ENCODE measurements around the gene FAM76A. TPM values are rescaled to one million over a fixed set of nuclear protein-coding genes. Genes with fewer than 3 reads are reported as not detected.
A peak's percentile ranks its signal among the peaks of the same experiment; 100 is the strongest.
"Not testable (repeated sequence)": the region's sequence is repeated elsewhere in the genome, so short reads cannot be mapped to it uniquely, and the experiment has no call there.

The FAM76A gene
- total RNA-seq: 10 to 100 TPM in 5 of 8 experiments, 1 to 10 TPM in 3; 4.4 to 13.0 (median 11.2) TPM

DNA sequence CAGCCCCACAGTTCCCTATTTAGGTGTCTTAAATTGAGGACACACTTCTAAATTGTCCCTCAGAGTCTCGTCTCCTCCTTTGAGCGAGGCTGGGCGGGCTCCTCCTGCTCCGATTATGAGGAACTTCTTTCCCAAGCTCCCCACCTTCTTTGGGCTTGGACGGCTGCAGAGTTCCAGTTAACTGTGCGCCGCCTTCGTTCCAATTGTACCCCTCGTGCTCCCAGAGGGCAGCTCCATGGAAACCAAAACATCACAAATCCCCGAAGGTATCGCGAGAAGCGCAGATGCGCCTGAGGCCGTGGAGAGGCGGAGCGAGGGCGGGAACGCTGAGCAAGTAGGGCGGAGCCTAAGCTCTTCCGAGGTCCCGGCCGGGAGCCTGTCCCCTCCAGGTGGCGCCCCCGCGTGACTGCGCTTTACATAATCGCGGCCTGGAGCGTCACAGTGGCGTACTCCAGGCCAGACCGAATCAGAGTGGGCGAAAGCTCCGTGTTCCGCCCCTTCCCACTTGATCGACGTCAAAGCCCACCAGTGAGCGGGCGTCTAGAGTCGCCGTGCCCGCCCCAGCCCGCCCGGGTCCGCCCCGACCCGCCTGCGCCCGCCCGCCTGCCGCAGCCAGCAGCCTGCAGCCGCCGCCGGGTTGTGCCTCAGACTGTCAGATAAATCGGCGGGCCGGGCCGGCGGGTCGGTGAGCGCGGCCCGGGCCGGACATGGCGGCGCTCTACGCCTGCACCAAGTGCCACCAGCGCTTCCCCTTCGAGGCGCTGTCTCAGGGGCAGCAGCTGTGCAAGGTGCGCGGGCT, at the start of gene FAM76A:
Gene FAM76A, plus strand, starts transcription at position 588 of the 799 bp plus-strand sequence. Its CDS starts 120 bp downstream, at position 708.
- in situ Hi-C loops (cut with MboI; ENCODE audit: low pct_unique_long_range_greater_than_20kb in 2 of 9, low sequenced_read_pairs in 9 of 9, unreplicated experiment in 9 of 9): no loop called here
- ATAC-seq (replicated peaks in 6 of 8): peak; percentile 87 to 95 (median 94)
- 0 to 5% (median 0%) methylated on average over 4 to 36 of the region's 72 CpGs; no CpG with 5 or more reads in 5 of the 10 experiments for WGBS, 10 experiments
- Histone ChIP-seq H3K4me3 (peak within 1 kb of the TSS; percentile 53 to 85 (median 73)), H3K27ac (peak within 1 kb of the TSS; percentile 63 to 86), H3K4me1 (replicated peaks in 1 of 2) (peaks cover 4 to 13% of the 10 kb centered on the region in 2 donors)

DNA sequence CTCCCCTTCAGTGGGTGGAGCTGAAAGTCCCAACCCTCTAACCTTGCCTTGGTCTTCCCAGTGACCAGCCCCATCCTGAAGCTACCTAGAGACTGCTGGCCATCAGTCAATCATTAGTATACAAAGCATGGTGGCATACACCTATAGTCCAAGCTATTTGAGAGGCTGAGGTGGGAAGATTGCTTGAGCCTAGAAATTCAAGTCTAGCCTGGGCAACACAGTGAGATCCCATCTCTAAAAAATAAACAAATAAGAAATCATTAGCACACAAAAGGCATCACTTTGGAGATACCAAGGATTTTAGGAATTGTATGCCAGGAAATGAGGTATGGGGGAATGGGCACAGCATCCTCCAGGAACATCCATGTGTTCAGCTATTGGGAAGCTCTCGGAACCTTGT, 49.4 kb upstream of the FAM76A start:
- Histone ChIP-seq H3K4me1 (replicated peaks in 1 of 2) (no peaks in the 10 kb centered on the region), H3K4me3 (no peak overlapping the region), H3K27ac (no peak overlapping the region)
- 83 to 100% (median 93%) methylated on average over 1 of the region's 1 CpG; no CpG with 5 or more reads in 6 of the 10 experiments for WGBS, 10 experiments
- ATAC-seq (replicated peaks in 6 of 8): no peak
- in situ Hi-C loops (cut with MboI; ENCODE audit: low pct_unique_long_range_greater_than_20kb in 2 of 9, low sequenced_read_pairs in 9 of 9, unreplicated experiment in 9 of 9): no loop called here

DNA sequence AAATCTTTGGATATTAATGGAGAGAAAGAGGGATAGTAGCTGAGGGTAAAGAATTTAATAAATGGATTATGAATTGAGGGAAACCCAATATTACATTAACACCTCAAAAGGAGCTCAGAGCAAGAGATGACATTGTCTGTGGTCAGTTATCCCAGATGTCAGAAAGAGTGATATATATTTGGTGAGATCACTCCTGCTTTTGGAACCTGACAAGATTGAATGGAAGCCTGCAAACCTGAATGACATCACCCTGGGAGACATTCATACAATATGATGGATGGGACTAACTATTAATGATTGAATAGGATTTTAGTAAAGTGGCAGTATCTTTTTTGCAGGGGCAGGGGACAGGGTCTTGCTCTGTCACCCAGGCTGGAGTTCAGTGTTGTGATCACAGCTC, 47.0 kb upstream of the FAM76A start:
- Histone ChIP-seq H3K4me1 (replicated peaks in 1 of 2) (no peaks in the 10 kb centered on the region), H3K27ac (no peak overlapping the region), H3K4me3 (no peak overlapping the region)
- peak in 1 of 8 experiments; percentile 54 for ATAC-seq (replicated peaks in 6 of 8)
- in situ Hi-C loops (cut with MboI; ENCODE audit: low pct_unique_long_range_greater_than_20kb in 2 of 9, low sequenced_read_pairs in 9 of 9, unreplicated experiment in 9 of 9): no loop called here

- WGBS, 10 experiments: 80 to 100% (median 100%) methylated on average over 1 to 2 of the region's 2 CpGs; no CpG with 5 or more reads in 5 of the 10 experiments
Measured at GRCh38 chr1:27680225-27680791, 45.5 kb upstream of the FAM76A start.

GRCh38 chr1:27681580-27681979, 44.2 kb upstream of the FAM76A start:
- ATAC-seq (replicated peaks in 6 of 8); H3K27ac ChIP-seq; in situ Hi-C loops (cut with MboI; ENCODE audit: low pct_unique_long_range_greater_than_20kb in 2 of 9, low sequenced_read_pairs in 9 of 9, unreplicated experiment in 9 of 9); H3K4me1 ChIP-seq (replicated peaks in 1 of 2); H3K4me3 ChIP-seq: not testable (repeated sequence)
- 76 to 100% (median 97%) methylated on average over 1 to 4 of the region's 4 CpGs; no CpG with 5 or more reads in 1 of the 10 experiments for WGBS, 10 experiments

More at GRCh38 chr1:27680225-27680791, 45.5 kb upstream of the FAM76A start:
- H3K4me3 ChIP-seq; H3K4me1 ChIP-seq (replicated peaks in 1 of 2); ATAC-seq (replicated peaks in 6 of 8); H3K27ac ChIP-seq; in situ Hi-C loops (cut with MboI; ENCODE audit: low pct_unique_long_range_greater_than_20kb in 2 of 9, low sequenced_read_pairs in 9 of 9, unreplicated experiment in 9 of 9): not testable (repeated sequence)

- WGBS, 10 experiments: 57 to 100% (median 80%) methylated on average over 1 to 5 of the region's 5 CpGs; no CpG with 5 or more reads in 1 of the 10 experiments
- Histone ChIP-seq H3K27ac (no peak overlapping the region), H3K4me3 (no peak overlapping the region), H3K4me1 (replicated peaks in 1 of 2) (no peaks in the 10 kb centered on the region)
- in situ Hi-C loops (cut with MboI; ENCODE audit: low pct_unique_long_range_greater_than_20kb in 2 of 9, low sequenced_read_pairs in 9 of 9, unreplicated experiment in 9 of 9): no loop called here
- ATAC-seq (replicated peaks in 6 of 8): no peak
Measured at GRCh38 chr1:27682351-27682944, 43.3 kb upstream of the FAM76A start.

GRCh38 chr1:27684176-27684575, 41.6 kb upstream of the FAM76A start:
- in situ Hi-C loops (cut with MboI; ENCODE audit: low pct_unique_long_range_greater_than_20kb in 2 of 9, low sequenced_read_pairs in 9 of 9, unreplicated experiment in 9 of 9): no loop called here
- H3K4me3 ChIP-seq: no peak overlapping the region
- 0 to 100% (median 93%) methylated on average over 1 to 2 of the region's 2 CpGs; no CpG with 5 or more reads in 2 of the 10 experiments for WGBS, 10 experiments
- H3K4me1 ChIP-seq (replicated peaks in 1 of 2): no peaks in the 10 kb centered on the region
- no peak overlapping the region for H3K27ac ChIP-seq
- no peak for ATAC-seq (replicated peaks in 6 of 8)

DNA sequence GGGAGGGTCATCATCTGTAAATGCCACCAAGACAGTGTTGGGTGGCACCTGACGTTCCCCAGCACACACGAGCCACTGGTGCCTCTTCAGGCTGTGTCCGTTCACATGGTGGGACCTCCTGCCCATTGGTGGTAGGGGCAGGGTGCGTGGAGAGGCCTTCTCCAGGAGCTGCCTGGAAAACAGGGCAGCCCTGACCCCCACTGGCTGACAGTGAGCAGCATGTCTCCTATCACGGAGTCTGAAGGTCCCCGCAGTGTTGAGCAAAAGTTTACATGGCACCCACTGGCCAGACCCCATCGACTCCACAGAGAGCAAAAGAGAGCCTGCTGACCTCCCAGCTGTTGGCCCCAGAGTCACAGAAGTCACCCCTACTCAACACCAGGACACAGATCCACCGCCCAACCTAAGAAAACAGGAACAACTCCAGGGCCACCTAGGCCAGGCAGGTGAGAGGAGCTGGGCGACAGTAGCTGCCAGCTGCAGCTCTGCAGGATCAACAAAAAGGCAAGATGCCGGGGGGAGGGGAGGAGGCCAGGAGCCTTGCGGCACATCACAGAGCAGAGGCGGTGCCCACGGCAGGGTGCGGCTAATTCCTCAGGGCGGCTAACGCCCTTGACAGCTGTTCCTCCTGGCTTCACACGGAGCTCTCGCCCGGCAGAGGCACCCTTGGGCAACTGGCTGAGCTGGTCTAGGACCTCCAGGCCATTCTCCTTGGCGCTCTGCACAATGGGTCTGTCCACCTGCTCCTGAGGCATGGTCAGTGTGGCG, 39.4 kb upstream of the FAM76A start:
- WGBS, 10 experiments: 20 to 83% (median 68%) methylated on average over 1 to 11 of the region's 21 CpGs; no CpG with 5 or more reads in 4 of the 10 experiments
- Histone ChIP-seq H3K27ac (no peak overlapping the region), H3K4me3 (no peak overlapping the region), H3K4me1 (replicated peaks in 1 of 2) (no peaks in the 10 kb centered on the region)
- in situ Hi-C loops (cut with MboI; ENCODE audit: low pct_unique_long_range_greater_than_20kb in 2 of 9, low sequenced_read_pairs in 9 of 9, unreplicated experiment in 9 of 9): no loop called here
- ATAC-seq (replicated peaks in 6 of 8): peak in 4 of 8 experiments; percentile 14 to 90 (median 39)

- Histone ChIP-seq H3K4me3 (no peak overlapping the region), H3K27ac (no peak overlapping the region), H3K4me1 (replicated peaks in 1 of 2) (no peaks in the 10 kb centered on the region)
- in situ Hi-C loops (cut with MboI; ENCODE audit: low pct_unique_long_range_greater_than_20kb in 2 of 9, low sequenced_read_pairs in 9 of 9, unreplicated experiment in 9 of 9): no loop called here
- ATAC-seq (replicated peaks in 6 of 8): no peak
- 75 to 100% (median 94%) methylated on average over 1 to 4 of the region's 5 CpGs; no CpG with 5 or more reads in 4 of the 10 experiments for WGBS, 10 experiments
Measured at GRCh38 chr1:27687906-27688305, 37.9 kb upstream of the FAM76A start.

- no peaks in the 10 kb centered on the region for H3K4me1 ChIP-seq (replicated peaks in 1 of 2)
- in situ Hi-C loops (cut with MboI; ENCODE audit: low pct_unique_long_range_greater_than_20kb in 2 of 9, low sequenced_read_pairs in 9 of 9, unreplicated experiment in 9 of 9): no loop called here
- no peak overlapping the region for H3K4me3 ChIP-seq
- 13 to 97% (median 66%) methylated on average over 1 to 4 of the region's 4 CpGs for WGBS, 10 experiments
- H3K27ac ChIP-seq: no peak overlapping the region
- peak in 3 of 8 experiments; percentile 50 to 79 (median 79) for ATAC-seq (replicated peaks in 6 of 8)
Measured at GRCh38 chr1:27689423-27690173, 36.2 kb upstream of the FAM76A start.

GRCh38 chr1:27690183-27690582, 35.6 kb upstream of the FAM76A start:
- WGBS, 10 experiments: 0 to 70% (median 56%) methylated on average over 1 to 2 of the region's 2 CpGs; no CpG with 5 or more reads in 2 of the 10 experiments
- Histone ChIP-seq H3K4me1 (replicated peaks in 1 of 2) (no peaks in the 10 kb centered on the region), H3K27ac (no peak overlapping the region), H3K4me3 (no peak overlapping the region)
- peak in 3 of 8 experiments; percentile 39 to 59 (median 50) for ATAC-seq (replicated peaks in 6 of 8)
- in situ Hi-C loops (cut with MboI; ENCODE audit: low pct_unique_long_range_greater_than_20kb in 2 of 9, low sequenced_read_pairs in 9 of 9, unreplicated experiment in 9 of 9): no loop called here

DNA sequence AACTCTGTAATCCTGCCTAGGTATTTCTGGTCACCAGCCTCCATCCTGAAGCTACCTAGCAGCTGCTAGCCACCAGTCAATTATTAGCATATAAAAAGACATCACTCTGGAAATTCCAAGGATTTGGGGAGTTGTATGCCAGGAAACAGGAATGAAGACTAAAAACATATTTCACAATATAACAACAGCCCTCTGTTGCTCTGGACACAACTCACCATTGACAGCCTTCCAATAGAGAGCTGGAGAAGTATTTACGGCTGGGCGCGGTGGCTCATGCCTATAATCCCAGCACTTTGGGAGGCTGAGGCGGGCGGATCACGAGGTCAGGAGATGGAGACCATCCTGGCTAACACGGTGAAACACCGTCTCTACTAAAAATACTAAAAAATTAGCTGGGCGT, 28.9 kb upstream of the FAM76A start:
- H3K27ac ChIP-seq; in situ Hi-C loops (cut with MboI; ENCODE audit: low pct_unique_long_range_greater_than_20kb in 2 of 9, low sequenced_read_pairs in 9 of 9, unreplicated experiment in 9 of 9); H3K4me1 ChIP-seq (replicated peaks in 1 of 2); H3K4me3 ChIP-seq: not testable (repeated sequence)
- 0 to 85% (median 69%) methylated on average over 1 to 7 of the region's 9 CpGs; no CpG with 5 or more reads in 2 of the 10 experiments for WGBS, 10 experiments
- ATAC-seq (replicated peaks in 6 of 8): peak in 3 of 8 experiments; percentile 56 to 74 (median 70)

All from motor neuron (in vitro differentiated cells).